Limb (tissue), 2 donors: Measurements from ENCODE around the gene ZBTB40.
A peak's percentile ranks its signal among the peaks of the same experiment; 100 is the strongest.

Experiments
- DNase-seq, 2 donors: peaks; one replicate each; pipeline ENCODE4 v3.0.0-alpha.2; 2016; ENCODE audit errors: extremely low spot score in 2 of 2

Gene ZBTB40

DNA sequence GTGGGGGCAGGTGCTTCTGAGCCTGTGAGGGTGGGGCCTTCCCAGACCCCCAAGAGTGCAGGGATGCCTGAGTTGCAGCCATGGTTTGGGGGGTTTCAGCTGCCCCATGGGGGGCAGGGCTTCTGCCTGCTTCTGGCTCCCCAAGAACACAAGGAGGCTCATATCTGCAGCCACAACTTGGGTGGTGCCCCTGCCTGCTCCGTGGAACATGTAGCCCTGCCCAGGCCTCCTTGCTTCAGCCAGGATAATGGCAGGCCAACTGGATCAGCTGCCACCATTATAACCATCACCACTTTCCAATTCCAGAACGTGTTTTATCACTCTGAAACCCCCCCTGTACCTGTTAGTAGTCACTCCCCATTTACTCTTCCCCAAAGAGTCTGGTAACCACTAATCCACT lies 14.0 kb downstream of the ZBTB40 start:
- DNase-seq, result no peak

DNA sequence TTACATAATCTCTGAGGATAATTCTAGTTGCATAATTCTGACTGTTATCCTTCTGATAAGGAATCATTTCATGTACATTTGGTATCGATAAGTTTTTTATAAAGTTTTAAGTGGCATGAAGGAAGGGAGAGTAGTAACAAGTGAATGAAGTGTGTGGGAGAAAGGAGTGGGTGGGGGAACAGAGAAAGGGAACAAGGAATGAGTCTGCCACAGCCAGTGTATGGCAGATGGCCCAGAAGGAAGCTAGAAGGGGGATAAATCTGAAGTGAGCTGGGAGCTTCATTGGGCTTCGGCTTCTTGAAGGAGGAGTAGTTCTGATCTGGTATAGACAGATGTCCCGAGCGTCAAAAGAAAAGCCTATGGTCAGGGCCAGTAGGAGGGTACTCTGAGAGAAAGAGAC lies 18.6 kb downstream of the ZBTB40 start:
- no peak for DNase-seq

DNA sequence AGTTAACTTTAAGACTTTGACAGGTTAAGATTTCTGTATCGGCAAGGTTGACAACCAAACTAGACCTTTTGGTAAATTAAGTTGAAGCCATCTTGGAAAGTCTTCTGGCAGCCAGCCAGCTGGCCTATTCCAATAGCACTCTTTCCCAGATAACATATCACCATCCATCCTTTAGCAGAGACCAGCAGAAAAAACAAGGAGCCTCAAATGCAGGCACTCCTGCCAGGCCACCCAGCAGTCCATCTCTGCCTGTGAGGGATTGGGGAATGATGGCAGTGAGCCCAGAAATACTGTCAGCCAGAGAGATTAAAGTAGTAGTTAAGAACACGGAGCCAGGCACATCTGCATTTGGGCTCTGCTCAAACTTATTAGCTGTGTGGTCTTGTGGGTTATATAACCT lies 19.4 kb downstream of the ZBTB40 start:
- peak in 1 of 2 donors; percentile 35 for DNase-seq

DNA sequence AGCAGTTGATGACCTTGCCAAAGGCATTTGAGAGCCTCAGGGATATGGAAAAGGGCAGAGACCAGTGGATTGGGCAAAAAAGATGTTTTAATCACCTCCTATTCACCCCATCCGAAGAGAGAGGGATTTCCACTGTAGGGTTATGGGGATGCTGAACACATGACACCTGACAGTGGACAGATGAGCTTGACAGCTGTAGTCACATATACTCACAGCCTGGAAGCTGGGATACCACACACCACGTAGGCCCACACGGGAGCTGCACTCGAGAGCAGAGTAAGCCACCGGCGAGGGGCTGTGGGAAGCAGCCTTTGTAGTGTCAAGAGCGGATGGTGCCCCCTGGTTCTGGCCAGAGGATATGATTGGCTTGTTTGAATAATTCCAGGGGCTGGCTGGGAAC lies 20.0 kb downstream of the ZBTB40 start:
- DNase-seq, result no peak

DNA sequence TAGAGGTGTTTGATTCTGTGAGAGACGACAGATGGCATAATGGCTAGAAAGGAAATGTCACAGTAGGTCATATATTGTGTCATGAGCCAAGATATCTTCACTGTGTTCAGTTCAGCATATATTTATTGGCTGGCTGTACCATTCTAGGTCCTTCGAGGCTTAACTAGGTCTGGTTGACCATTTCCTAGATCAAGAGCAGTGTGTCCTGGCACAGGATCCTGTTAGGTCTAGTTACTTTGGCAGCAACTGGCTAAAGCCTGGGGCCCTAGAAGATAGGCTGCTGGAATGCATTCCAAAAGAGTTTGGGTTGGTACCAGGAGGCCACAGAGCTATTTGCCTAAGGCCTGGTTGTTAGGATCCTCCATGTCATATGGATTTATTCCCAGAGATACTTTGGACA lies 20.9 kb downstream of the ZBTB40 start:
- no peak for DNase-seq

DNA sequence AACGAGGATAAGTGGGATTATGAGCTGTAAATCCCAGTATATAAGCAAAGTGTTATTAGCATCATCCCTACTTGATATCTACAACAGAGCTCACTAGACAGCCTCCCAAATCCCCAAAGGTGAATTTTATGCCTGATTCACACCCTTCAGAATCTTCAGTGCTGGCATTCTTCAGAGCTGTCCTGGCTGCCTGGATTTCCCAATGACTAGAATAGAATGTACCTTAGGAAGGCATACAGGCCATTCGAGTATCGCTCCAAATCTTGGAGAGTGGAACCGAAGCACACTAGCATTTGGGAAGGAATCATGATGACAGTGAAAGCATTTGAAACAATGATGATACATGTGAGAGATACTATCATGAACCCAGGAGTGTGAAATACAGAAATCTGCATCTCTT lies 22.3 kb downstream of the ZBTB40 start:
- no peak for DNase-seq

DNA sequence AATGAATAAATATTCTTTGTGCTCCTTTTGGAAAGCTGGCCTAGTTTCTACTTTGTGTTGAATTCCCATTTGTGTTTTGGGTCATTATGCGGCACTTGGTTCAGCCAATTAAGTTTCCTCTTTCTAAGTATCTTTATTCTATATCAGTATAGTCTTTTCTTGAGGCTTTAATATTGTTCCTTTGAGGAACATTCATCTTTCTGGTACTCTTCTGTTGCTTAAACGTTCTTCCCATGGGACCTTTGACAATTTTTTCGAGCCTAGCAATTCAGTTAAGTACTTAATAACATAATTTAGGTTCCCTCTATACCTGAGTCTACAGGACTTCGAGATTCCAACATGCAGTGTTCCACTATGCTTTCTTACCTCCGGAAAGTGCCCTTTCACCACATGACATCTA lies 24.9 kb downstream of the ZBTB40 start:
- DNase-seq, result no peak

DNA sequence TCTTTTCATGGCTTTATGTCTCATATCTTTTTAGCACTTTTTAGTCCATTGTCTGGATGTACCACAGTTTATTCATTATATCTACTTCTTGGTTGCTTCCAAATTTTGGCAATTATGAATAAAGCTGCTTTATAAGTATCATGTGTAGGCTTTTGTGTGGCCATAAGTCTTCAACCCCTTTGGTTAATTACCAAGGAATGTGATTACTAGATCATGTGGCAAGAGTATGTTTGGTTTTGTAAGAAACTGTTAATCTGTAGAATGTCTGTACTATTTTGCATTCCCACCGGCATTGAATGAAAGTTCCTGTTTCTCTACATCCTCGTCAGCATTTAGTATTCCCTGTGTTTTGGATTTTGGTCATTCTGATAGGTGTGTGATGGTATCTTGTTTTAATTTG lies 31.5 kb downstream of the ZBTB40 start:
- no peak for DNase-seq

DNA sequence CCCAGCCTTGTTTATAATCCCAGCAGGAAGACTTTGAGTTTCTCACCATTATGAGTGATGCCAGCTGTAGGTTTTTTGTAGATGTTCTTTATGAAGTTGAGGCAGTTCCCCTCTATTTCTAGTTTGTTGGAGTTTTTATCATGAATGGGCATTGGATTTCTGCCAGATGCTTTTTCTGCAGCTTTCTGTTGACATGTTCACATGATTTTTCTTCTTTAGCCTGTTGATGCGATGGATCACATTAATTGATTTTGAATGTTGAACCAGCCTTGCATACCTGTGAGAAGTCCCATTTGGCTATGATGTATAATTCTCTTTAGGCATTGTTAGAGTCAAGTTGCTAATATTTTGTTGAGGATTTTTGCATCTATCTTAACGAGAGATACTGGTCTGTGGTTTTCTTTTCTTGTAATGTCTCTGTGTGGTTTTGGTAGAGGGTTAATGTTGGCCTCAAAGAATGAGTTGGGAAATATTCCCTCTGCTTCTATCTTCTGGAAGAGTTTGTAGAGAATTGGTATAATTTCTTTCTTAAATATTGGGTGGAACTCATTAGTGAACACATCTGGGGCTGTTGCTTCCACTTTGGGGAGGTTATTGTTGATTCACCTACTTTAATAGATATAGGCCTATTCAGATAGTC lies 33.2 kb downstream of the ZBTB40 start:
- no peak for DNase-seq

DNA sequence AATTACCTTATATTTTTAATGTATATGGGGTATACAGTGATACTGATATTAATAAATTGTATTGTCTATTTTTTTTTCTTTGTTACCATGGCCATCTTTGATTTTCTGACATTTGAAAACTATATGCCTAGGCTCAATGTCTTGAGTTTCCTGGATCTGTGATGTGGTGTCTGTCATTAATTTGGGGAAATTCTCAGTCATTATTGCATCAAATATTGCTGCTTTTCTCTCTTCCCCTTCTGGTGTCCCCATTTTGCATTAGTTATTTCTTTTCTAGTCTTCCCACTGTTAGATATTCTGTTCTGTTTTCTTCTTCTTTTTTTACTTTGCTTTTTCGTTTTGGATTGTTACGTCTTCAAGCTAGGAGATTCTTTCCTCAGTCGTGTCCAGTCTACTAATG lies 33.8 kb downstream of the ZBTB40 start:
- no peak for DNase-seq

DNA sequence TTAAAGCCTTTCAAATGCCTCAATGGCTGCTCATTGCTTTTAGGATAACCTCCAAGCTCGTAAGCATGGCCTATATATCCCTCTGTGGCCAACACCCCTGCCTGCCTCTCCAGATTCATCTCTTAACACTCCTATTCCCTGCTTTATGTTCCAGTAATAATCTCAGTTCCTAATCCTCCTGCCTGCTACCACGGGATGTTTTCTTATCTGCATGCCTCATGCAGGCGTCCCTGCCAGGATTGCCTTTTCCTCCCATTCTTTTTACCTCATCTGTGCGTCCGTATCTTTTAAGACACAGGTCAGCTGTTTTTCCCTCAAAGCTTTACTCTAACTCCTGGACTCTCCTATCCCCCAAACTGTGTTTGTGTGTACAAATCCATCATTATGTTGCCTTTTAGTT lies 36.1 kb downstream of the ZBTB40 start:
- no peak for DNase-seq

DNA sequence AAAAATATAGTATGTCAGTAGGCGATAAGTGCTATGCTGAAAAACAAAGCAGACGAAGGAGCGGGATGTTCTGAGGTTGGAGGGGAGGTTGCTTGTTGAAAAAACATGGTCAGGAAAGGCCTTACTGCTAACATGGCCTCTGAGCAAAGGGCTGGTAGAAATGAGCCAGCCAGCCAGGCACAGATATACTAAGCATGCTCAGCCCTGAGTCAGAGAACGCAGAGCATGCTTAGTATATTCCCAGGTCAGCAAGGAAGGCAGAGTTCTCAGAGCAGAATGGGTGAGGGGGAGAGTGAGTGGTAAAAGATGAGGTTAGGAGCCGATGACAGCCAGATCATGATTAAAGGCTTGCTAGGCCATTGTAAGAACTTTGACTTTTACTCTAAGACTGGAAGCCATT lies 36.7 kb downstream of the ZBTB40 start:
- no peak for DNase-seq

DNA sequence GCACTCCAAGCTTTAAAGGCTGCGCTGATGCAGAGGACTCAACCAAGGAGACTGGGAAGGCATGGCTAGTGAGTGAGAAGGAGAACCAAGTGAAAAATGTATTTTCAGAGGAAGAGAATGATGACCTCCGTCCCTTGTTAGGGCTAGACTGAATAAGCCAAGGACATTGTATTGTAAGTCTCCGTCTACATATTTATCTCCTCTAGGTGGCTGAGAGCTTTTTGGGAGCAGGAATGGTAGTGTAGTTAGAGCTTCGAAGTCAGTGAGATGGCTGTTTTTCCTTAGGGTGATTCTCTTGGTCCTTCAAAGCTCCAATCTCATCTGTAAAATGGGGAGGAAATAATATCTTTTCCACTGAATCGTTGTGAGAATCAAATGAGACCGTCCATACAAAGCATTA lies 37.6 kb downstream of the ZBTB40 start:
- no peak for DNase-seq

DNA sequence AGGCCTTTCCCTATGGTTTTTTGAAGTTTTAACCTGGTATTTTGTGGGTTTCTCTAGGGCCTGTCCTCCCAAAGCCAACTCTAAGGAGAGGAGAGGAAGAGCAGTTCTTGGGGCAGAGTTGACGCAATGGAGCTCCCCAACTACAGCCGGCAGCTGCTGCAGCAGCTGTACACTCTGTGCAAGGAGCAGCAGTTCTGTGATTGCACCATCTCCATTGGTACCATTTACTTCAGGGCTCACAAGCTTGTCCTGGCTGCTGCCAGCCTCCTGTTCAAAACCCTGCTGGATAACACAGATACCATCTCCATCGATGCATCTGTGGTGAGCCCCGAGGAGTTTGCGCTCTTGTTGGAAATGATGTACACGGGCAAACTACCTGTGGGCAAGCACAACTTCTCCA lies 38.2 kb downstream of the ZBTB40 start:
- DNase-seq, result no peak

DNA sequence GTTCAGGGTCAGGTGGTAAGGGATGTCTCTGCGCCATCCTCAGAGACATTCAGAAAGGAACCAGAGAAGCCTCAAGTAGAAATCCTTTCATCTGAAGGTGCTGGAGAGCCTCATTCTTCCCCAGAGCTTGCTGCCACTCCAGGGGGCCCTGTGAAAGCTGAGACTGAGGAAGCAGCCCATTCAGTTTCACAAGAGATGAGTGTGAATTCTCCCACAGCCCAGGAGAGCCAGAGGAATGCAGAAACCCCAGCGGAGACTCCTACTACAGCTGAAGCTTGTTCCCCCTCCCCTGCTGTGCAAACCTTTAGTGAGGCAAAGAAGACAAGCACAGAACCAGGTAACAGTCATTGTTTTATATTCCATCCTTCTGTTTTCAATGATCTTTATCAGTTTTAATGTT lies 38.7 kb downstream of the ZBTB40 start:
- DNase-seq, result no peak

DNA sequence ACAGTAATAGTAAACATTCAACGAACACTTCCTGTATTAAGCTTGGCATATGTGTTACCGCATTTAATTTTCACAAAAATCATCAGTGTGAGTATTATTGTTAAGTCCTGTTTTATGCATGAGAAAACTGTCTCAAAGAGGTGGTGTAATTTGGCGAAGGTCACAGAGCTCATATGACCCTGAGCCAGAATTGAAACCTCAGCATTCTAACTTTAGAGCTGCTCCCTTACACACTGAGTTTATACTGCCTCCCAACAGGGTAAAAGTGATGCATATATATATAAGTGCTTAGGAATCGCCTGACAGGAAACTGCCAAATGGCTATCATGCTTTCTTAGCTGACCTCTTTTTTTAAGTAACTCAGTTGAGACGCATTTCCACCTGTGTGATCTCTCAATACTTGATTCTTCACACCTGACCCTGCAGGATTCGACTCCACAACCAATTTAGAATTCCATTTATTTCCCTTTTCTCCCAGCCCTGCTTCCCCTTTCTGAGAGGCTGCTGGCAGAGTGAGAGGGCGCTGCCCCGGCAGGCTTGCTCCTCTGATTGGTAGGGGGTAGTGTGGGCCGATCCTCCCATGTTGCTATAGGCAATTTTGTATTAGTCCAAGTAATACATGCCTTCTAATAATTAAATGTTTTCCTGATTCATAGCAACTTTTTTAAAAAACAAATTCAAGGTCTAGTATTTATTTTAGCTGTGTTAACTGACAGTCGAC lies 40.5 kb downstream of the ZBTB40 start:
- DNase-seq, result no peak

DNA sequence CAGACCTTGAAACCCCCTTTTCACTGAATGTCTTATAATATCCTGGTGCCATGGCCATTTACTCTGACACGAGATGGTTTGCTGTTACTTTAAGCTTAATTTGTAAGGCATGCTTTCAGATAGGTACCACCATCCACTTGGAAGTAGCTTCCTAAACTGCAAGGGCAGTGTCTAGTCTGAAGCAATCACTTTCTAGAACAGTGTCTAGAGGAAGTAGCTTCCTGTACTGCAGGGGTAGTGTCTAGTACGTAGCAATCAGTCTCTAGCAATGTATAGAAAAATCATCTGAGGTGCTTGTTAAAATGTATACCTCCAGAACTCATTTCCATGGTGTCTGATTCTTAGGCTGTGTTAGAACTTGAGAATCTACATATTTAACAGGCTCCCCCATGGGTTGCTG lies 42.5 kb downstream of the ZBTB40 start:
- no peak for DNase-seq

DNA sequence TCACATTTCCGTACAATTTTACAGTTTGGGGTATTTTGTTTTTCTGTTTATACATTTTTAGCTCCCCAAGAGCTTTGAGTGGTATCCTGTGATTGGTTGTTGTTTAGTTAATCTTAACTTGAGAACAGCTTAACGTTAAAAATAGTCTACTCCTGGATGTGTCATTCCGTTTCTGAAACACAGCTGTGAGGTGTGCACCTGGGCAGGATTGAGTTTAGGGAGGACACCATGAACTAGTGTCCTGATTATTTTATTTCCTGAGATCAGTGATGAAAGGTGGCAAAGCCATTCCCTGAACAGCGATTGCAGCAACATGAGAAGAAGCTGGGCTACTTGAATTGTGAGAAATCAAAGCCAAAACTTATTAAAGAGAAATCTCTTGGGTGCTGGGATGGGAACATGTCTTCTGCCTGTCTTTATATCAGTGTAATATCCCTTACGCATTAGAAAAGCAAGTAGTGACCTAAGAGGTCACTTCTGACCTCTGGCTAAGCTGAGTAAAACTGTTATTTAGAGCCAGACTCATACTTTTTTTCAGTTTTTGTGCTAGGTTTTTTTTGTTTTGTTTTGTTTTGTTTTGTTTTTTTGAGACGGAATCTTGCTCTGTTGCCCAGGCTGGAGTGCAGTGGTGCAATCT lies 43.4 kb downstream of the ZBTB40 start:
- DNase-seq, result no peak

DNA sequence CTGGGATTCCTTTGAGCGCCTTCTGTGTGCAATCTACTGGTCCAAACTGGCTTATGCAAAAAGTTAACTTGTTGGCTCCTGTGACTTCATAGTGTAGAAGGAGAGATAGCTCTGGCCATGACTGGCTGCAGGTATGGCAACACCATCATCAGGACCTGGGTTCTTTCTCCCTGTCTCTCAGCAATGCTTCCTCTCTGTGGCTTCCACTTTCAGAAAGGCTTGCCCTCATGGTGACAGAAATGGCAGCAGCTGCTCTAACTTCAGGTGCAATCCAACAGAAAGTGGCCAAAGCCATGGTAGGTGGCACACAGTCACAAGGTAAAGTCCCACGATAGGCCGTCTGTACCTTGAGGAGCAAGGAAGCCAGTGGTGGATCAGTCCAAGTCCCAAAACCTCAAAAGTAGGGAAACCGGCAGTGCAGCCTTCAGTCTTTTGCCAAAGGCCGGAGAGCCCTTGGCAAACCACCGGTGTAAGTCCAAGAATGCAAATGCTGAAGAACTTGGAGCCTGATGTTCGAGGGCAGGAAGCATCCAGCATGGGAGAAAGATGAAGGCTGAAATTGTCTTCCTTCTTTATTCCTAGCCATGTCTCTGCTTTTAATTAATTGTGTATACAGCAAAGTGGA lies 45.0 kb downstream of the ZBTB40 start:
- DNase-seq, result no peak

DNA sequence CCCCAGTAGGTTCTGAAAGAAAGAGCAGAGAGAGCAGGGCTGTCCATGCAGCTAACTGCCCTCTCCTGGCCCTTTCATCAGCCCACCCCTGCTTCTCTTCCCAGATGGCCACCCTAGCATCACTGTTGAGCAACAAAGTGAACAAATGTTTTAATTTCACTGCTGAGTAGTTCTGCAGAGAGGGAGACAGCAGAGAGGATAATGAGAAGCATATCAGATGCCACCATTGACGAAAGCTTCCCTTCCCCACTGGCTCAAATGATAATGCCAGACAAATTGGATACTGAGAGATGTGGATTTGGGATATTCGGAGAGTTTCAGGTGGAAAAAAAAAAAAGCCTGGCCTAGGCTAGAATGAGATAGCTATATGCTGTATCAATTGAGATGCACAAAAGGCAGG lies 46.8 kb downstream of the ZBTB40 start:
- no peak for DNase-seq

DNA sequence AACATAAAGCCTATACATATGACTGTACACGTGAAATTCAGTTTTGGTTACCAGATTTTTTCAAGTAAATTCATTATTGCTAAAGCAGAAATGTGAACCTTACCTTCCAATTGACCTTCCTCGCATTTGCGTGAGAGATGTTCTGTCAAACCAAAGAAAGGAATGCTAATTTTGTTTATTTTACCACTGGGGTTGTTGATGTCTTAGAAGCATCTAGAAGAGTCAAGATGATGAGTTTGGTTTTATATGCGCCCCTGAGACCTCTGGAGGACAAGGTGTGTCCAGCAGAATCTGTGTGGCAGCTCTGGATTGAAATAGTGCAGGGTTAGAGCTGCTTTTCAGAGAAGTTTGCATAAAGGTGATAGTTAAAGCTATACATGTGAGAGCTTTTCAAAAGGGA lies 48.4 kb downstream of the ZBTB40 start:
- DNase-seq, result no peak

DNA sequence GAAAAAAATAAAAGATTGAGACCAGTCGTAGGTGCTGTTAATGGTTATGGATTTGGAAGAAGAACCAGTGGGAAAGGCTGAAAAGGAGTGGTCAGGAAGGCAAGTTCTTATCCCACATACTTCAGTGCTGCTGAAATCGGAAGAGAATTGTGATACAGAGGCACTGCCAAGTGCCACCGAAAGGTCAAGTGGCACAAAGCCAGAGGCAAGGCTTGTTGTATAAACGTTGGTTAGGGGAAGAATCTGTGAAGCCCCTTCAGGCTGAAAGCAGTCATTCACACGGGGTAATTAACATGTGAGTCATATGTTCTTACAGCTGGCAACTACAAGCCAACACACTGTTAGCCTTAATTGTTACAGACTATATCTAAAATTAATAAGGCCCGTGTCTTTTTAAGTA lies 48.8 kb downstream of the ZBTB40 start:
- peak; percentile 19 to 62 for DNase-seq

DNA sequence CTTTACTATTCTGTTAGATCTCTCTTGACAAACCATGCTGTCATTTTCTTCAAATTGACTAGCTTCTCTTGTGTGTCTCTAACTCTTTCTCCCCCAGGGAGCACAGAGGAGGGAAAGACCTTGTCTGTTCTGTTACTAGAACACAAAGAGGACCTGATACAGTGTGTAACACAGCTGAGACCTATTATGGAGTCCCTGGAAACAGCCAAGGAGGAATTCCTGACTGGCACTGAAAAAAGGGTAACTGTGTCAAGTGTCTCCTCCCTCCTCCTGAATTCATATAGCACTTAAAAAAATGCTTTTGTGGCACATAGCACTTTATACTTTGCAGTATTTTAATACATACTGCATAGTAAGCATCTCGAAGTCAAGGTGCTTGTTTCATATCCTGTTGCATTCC lies 50.6 kb downstream of the ZBTB40 start:
- no peak for DNase-seq
